Measurements from ENCODE around the gene PRELID1. TPM values are rescaled to one million over a fixed set of nuclear protein-coding genes. Genes with fewer than 3 reads are reported as not detected.
A peak's percentile ranks its signal among the peaks of the same experiment; 100 is the strongest.

Gene PRELID1
- total RNA-seq, 2 donors from 2014 or later = 157 to 165 TPM

GRCh38 chr5:177325868-177326381 is 22.3 kb downstream of the PRELID1 start:
- Histone ChIP-seq H3K27me3 (ENCODE audit: control insufficient read depth, insufficient read depth, low read length, poor library complexity, severe bottlenecking) (no peaks in the 10 kb centered on the region), H3K36me3 (ENCODE audit: control insufficient read depth, insufficient read depth, low read length) (peaks cover 16% of the 10 kb centered on the region), H3K27ac (ENCODE audit: low read depth, low read length) (peak overlapping the region; percentile 45), H3K9ac (ENCODE audit: extremely low read depth, low read length, poor library complexity, severe bottlenecking) (peak overlapping the region; percentile 51), H3K4me3 (ENCODE audit: low read length) (no peak overlapping the region), H3K4me1 (ENCODE audit: control insufficient read depth, insufficient read depth, low read length) (no peaks in the 10 kb centered on the region), H3K9me3 (ENCODE audit: control insufficient read depth, low read length) (no peaks in the 10 kb centered on the region)
- H3K27ac Mint-ChIP-seq = peak overlapping the region; percentile 85
- TF ChIP-seq CTCF (conservative IDR thresholded peaks at IDR 0.05) = no peak
- H3K4me1 Mint-ChIP-seq = peaks cover 9% of the 10 kb centered on the region
- no peaks in the 10 kb centered on the region for H3K27me3 Mint-ChIP-seq (ENCODE audit: insufficient read depth)
- no peak for DNase-seq
- H3K9me3 Mint-ChIP-seq = no peaks in the 10 kb centered on the region
- WGBS, 2 experiments (ENCODE audit: insufficient coverage in 1 of 2, insufficient read length in 1 of 2) = 39 to 43% methylated on average over 1 of the region's 1 CpG
- no peak overlapping the region for H3K4me3 Mint-ChIP-seq
- peaks cover 41% of the 10 kb centered on the region for H3K36me3 Mint-ChIP-seq (ENCODE audit: low read depth)

- Mint-ChIP-seq H3K27ac (peak overlapping the region; percentile 44), H3K4me1 (peaks cover 9% of the 10 kb centered on the region), H3K36me3 (ENCODE audit: low read depth) (peaks cover 49% of the 10 kb centered on the region), H3K4me3 (no peak overlapping the region), H3K27me3 (ENCODE audit: insufficient read depth) (no peaks in the 10 kb centered on the region), H3K9me3 (no peaks in the 10 kb centered on the region)
- Histone ChIP-seq H3K9me3 (ENCODE audit: control insufficient read depth, low read length) (no peaks in the 10 kb centered on the region), H3K9ac (ENCODE audit: extremely low read depth, low read length, poor library complexity, severe bottlenecking) (no peak overlapping the region), H3K4me3 (ENCODE audit: low read length) (no peak overlapping the region), H3K27ac (ENCODE audit: low read depth, low read length) (no peak overlapping the region), H3K4me1 (ENCODE audit: control insufficient read depth, insufficient read depth, low read length) (no peaks in the 10 kb centered on the region), H3K27me3 (ENCODE audit: control insufficient read depth, insufficient read depth, low read length, poor library complexity, severe bottlenecking) (no peaks in the 10 kb centered on the region), H3K36me3 (ENCODE audit: control insufficient read depth, insufficient read depth, low read length) (peaks cover 19% of the 10 kb centered on the region)
- DNase-seq = no peak
- 94 to 95% methylated on average over 24 to 28 of the region's 28 CpGs for WGBS, 2 experiments (ENCODE audit: insufficient coverage in 1 of 2, insufficient read length in 1 of 2)
- no peak for TF ChIP-seq CTCF (conservative IDR thresholded peaks at IDR 0.05)
Observed at GRCh38 chr5:177327539-177328522, 24.2 kb downstream of the PRELID1 start.

GRCh38 chr5:177328545-177329231 is 25.1 kb downstream of the PRELID1 start:
- no peak overlapping the region for H3K4me3 ChIP-seq (ENCODE audit: low read length)
- 88 to 90% methylated on average over 7 to 19 of the region's 19 CpGs for WGBS, 2 experiments (ENCODE audit: insufficient coverage in 1 of 2, insufficient read length in 1 of 2)
- Mint-ChIP-seq H3K9me3 (no peaks in the 10 kb centered on the region), H3K36me3 (ENCODE audit: low read depth) (peaks cover 55% of the 10 kb centered on the region), H3K4me3 (no peak overlapping the region), H3K27me3 (ENCODE audit: insufficient read depth) (no peaks in the 10 kb centered on the region), H3K4me1 (peaks cover 9% of the 10 kb centered on the region), H3K27ac (no peak overlapping the region)
- DNase-seq = no peak
- no peaks in the 10 kb centered on the region for H3K4me1 ChIP-seq (ENCODE audit: control insufficient read depth, insufficient read depth, low read length)
- no peaks in the 10 kb centered on the region for H3K27me3 ChIP-seq (ENCODE audit: control insufficient read depth, insufficient read depth, low read length, poor library complexity, severe bottlenecking)
- no peak for TF ChIP-seq CTCF (conservative IDR thresholded peaks at IDR 0.05)
- no peak overlapping the region for H3K9ac ChIP-seq (ENCODE audit: extremely low read depth, low read length, poor library complexity, severe bottlenecking)
- no peaks in the 10 kb centered on the region for H3K9me3 ChIP-seq (ENCODE audit: control insufficient read depth, low read length)
- peaks cover 25% of the 10 kb centered on the region for H3K36me3 ChIP-seq (ENCODE audit: control insufficient read depth, insufficient read depth, low read length)
- H3K27ac ChIP-seq (ENCODE audit: low read depth, low read length) = no peak overlapping the region
